Fibroblast of lung (primary cell): Measurements from ENCODE around the gene UBE4B.

Source experiments
- CTCF ChIP-seq, 2 donors: IDR thresholded peaks in 1 of 2; conservative IDR thresholded peaks in 1 of 2; 1 replicate in 1 of 2; 2 replicates in 1 of 2; pipeline ENCODE4 v1.5.1; 2011 to 2012; ENCODE audit warnings: low read length in 2 of 2, control low read depth in 1 of 2, inconsistent platforms in 1 of 2, low read depth in 1 of 2, mild to moderate bottlenecking in 1 of 2
- EZH2 ChIP-seq: IDR thresholded peaks from 2 replicates; pipeline ENCODE4 v1.5.1; 2012; ENCODE audit warnings: low read length, control low read depth, mild to moderate bottlenecking; ENCODE audit errors: missing control alignments

- TF ChIP-seq CTCF (conservative IDR thresholded peaks at IDR 0.05 in 1 of 2, IDR thresholded peaks at IDR 0.05 in 1 of 2; ENCODE audit: low read depth in 1 of 2, low read length in 2 of 2): no peak
- no peak for TF ChIP-seq EZH2
Measured at GRCh38 chr1:10057343-10057742, 24.6 kb downstream of the UBE4B start.
